ENCODE measurements around the gene ELL.

Gene ELL

GRCh38 chr19:18440415-18440877 lies 81.4 kb downstream of the ELL start:
- TF ChIP-seq RAD21 (IDR thresholded peaks at IDR 0.05; ENCODE audit: low read depth) (peak; percentile 54), EP300 (IDR thresholded peaks at IDR 0.05; ENCODE audit: borderline replicate concordance) (no peak), CREB1 (IDR thresholded peaks at IDR 0.05; ENCODE audit: low read depth) (no peak)

GRCh38 chr19:18439910-18440237 lies 82.0 kb downstream of the ELL start:
- TF ChIP-seq NFIC (IDR thresholded peaks at IDR 0.05) (no peak), EP300 (IDR thresholded peaks at IDR 0.05; ENCODE audit: borderline replicate concordance) (no peak), RAD21 (IDR thresholded peaks at IDR 0.05; ENCODE audit: low read depth) (no peak), TAF1 (IDR thresholded peaks at IDR 0.05; ENCODE audit: low read depth) (no peak), CREB1 (IDR thresholded peaks at IDR 0.05; ENCODE audit: low read depth) (no peak), CEBPB (IDR thresholded peaks at IDR 0.05) (no peak), ZBTB7A (IDR thresholded peaks at IDR 0.05; ENCODE audit: low read depth) (no peak), REST (IDR thresholded peaks at IDR 0.05; ENCODE audit: low read depth) (no peak), FOXM1 (IDR thresholded peaks at IDR 0.05; ENCODE audit: borderline replicate concordance, low read depth) (no peak), EGR1 (IDR thresholded peaks at IDR 0.05) (no peak)

GRCh38 chr19:18439025-18439909 lies 82.6 kb downstream of the ELL start:
- TF ChIP-seq REST (IDR thresholded peaks at IDR 0.05; ENCODE audit: low read depth), result no peak
- TF ChIP-seq NFIC (IDR thresholded peaks at IDR 0.05), result no peak
- TF ChIP-seq ZBTB7A (IDR thresholded peaks at IDR 0.05; ENCODE audit: low read depth), result no peak
- no peak for TF ChIP-seq USF1 (IDR thresholded peaks at IDR 0.05)
- TF ChIP-seq MAX (IDR thresholded peaks at IDR 0.05), result no peak
- TF ChIP-seq TAF1 (IDR thresholded peaks at IDR 0.05; ENCODE audit: low read depth), result no peak
- no peak for TF ChIP-seq FOXM1 (IDR thresholded peaks at IDR 0.05; ENCODE audit: borderline replicate concordance, low read depth)
- no peak for TF ChIP-seq CEBPB (IDR thresholded peaks at IDR 0.05)
- TF ChIP-seq EP300 (IDR thresholded peaks at IDR 0.05; ENCODE audit: borderline replicate concordance), result no peak
- TF ChIP-seq RAD21 (IDR thresholded peaks at IDR 0.05; ENCODE audit: low read depth), result no peak
- TF ChIP-seq TCF12 (IDR thresholded peaks at IDR 0.05; ENCODE audit: low read depth), result no peak
- no peak for TF ChIP-seq TEAD4 (IDR thresholded peaks at IDR 0.05)

GRCh38 chr19:18438331-18439024 lies 83.4 kb downstream of the ELL start:
- TF ChIP-seq EGR1 (IDR thresholded peaks at IDR 0.05), result 0 out of 2 replicates have a peak, but pooled peaks have one; percentile 31
- no peak for TF ChIP-seq RAD21 (IDR thresholded peaks at IDR 0.05; ENCODE audit: low read depth)
- no peak for TF ChIP-seq NFIC (IDR thresholded peaks at IDR 0.05)
- TF ChIP-seq CEBPB (IDR thresholded peaks at IDR 0.05), result no peak
- TF ChIP-seq FOXM1 (IDR thresholded peaks at IDR 0.05; ENCODE audit: borderline replicate concordance, low read depth), result no peak
- TF ChIP-seq TEAD4 (IDR thresholded peaks at IDR 0.05), result peak; percentile 34; the same call in 1 of the 2 replicates
- TF ChIP-seq ZBTB7A (IDR thresholded peaks at IDR 0.05; ENCODE audit: low read depth), result peak; percentile 92
- no peak for TF ChIP-seq CREB1 (IDR thresholded peaks at IDR 0.05; ENCODE audit: low read depth)
- TF ChIP-seq USF1 (IDR thresholded peaks at IDR 0.05), result no peak
- no peak for TF ChIP-seq TAF1 (IDR thresholded peaks at IDR 0.05; ENCODE audit: low read depth)
- TF ChIP-seq YY1 (IDR thresholded peaks at IDR 0.05; ENCODE audit: low read depth), result no peak; the same call in 1 of the 2 replicates
- TF ChIP-seq EP300 (IDR thresholded peaks at IDR 0.05; ENCODE audit: borderline replicate concordance), result peak; percentile 57; the same call in 1 of the 2 replicates
- peak; percentile 58 for TF ChIP-seq TCF12 (IDR thresholded peaks at IDR 0.05; ENCODE audit: low read depth)
- TF ChIP-seq REST (IDR thresholded peaks at IDR 0.05; ENCODE audit: low read depth), result no peak
- TF ChIP-seq MAX (IDR thresholded peaks at IDR 0.05), result no peak; the same call in none of the 2 replicates

Measured in Ishikawa (cell line).